K562 (cell line): ENCODE measurements around the gene LENG9. TPM values are rescaled to one million over a fixed set of nuclear protein-coding genes. Genes with fewer than 3 reads are reported as not detected.

ENCODE experiments used
- ARNT ChIP-seq, 2 experiments: fragments of 450-650 bp; IDR thresholded peaks; 2 replicates each; pipeline ENCODE4 v1.6.1; 2016; ENCODE audit warnings: mild to moderate bottlenecking in 1 of 2
- DACH1 ChIP-seq: fragments of 450-650 bp; IDR thresholded peaks from 2 replicates; pipeline ENCODE4 v1.6.1; 2018; ENCODE audit not compliant: partially characterized antibody
- FOXK2 ChIP-seq, 2 experiments: fragments of 450-650 bp; IDR thresholded peaks in 1 of 2; conservative IDR thresholded peaks in 1 of 2; 2 replicates each; pipeline ENCODE4 v1.6.1; 2016; ENCODE audit warnings: low read depth in 2 of 2, mild to moderate bottlenecking in 1 of 2
- JUND ChIP-seq, 2 experiments: IDR thresholded peaks; 2 replicates in 1 of 2; 3 replicates in 1 of 2; pipeline ENCODE4 v1.6.1; 2011; ENCODE audit warnings: borderline replicate concordance in 2 of 2, low read depth in 2 of 2, low read length in 2 of 2, improper control_type of control experiment in 1 of 2, missing biosample characterization in 1 of 2, missing genetic modification characterization in 1 of 2, missing genetic modification reagents in 1 of 2
- MECOM ChIP-seq: fragments of 250-450 bp; sonication (Bioruptor Pico); IDR thresholded peaks from 2 replicates; pipeline ENCODE4 v1.8.0; 2022; ENCODE audit warnings: inconsistent platforms
- NFE2 ChIP-seq: IDR thresholded peaks from 2 replicates; pipeline ENCODE4 v1.6.1; 2014; ENCODE audit warnings: antibody characterized with exemption, low read depth
- PCBP2 ChIP-seq: fragments of 200-400 bp; formaldehyde crosslinking; IDR thresholded peaks from 2 replicates; pipeline ENCODE4 v1.6.1; 2018; ENCODE audit warnings: low read length, low read depth, mild to moderate bottlenecking, moderate library complexity; ENCODE audit not compliant: poor library complexity, severe bottlenecking
- POLR2G ChIP-seq: fragments of 200-400 bp; formaldehyde crosslinking; IDR thresholded peaks from 2 replicates; pipeline ENCODE4 v1.6.1; 2017; ENCODE audit warnings: low read depth, mild to moderate bottlenecking, antibody characterized with exemption, low read length, moderate library complexity
- POU5F1 ChIP-seq: fragments of 150-350 bp; IDR thresholded peaks from 2 replicates; pipeline ENCODE4 v1.6.1; 2014; ENCODE audit warnings: borderline replicate concordance, low read length, low read depth, mild to moderate bottlenecking; ENCODE audit not compliant: partially characterized antibody
- PPARD ChIP-seq: fragments of 250-450 bp; sonication (Bioruptor Pico); IDR thresholded peaks from 2 replicates; pipeline ENCODE4 v1.8.0; 2022; ENCODE audit warnings: inconsistent platforms, mild to moderate bottlenecking, moderate library complexity
- SMAD1 ChIP-seq: fragments of 150-350 bp; IDR thresholded peaks from 2 replicates; pipeline ENCODE4 v1.6.1; 2014; ENCODE audit warnings: low read length, low read depth; ENCODE audit not compliant: partially characterized antibody
- SMARCA4 ChIP-seq: fragments of 450-650 bp; IDR thresholded peaks from 2 replicates; pipeline ENCODE4 v1.6.1; 2016
- SMARCC2 ChIP-seq: fragments of 450-650 bp; IDR thresholded peaks from 2 replicates; pipeline ENCODE4 v1.6.1; 2017; ENCODE audit warnings: antibody characterized with exemption, moderate library complexity, mild to moderate bottlenecking, low read depth
- SRSF3 ChIP-seq: fragments of 200-400 bp; formaldehyde crosslinking; IDR thresholded peaks from 2 replicates; pipeline ENCODE4 v1.6.1; 2016; ENCODE audit warnings: mild to moderate bottlenecking, low read length, moderate library complexity; ENCODE audit not compliant: insufficient read depth
- TOE1 ChIP-seq, 2 experiments: fragments of 450-650 bp in 1 of 2; sonication (generic) in 1 of 2; formaldehyde crosslinking in 1 of 2; IDR thresholded peaks; 2 replicates each; pipeline versions ENCODE4 v1.7.1 to v1.8.0; 2016 to 2022; ENCODE audit warnings: borderline replicate concordance in 2 of 2, mild to moderate bottlenecking in 2 of 2, antibody characterized with exemption in 1 of 2, inconsistent platforms in 1 of 2, low read depth in 1 of 2, missing genetic modification reagents in 1 of 2, moderate library complexity in 1 of 2
- XRCC3 ChIP-seq: fragments of 450-650 bp; IDR thresholded peaks from 2 replicates; pipeline ENCODE4 v1.6.1; 2017; ENCODE audit warnings: mild to moderate bottlenecking, moderate library complexity
- ZNF184 ChIP-seq: sonication (generic); formaldehyde crosslinking; IDR thresholded peaks from 2 replicates; pipeline ENCODE4 v1.5.0; 2020; ENCODE audit warnings: missing genetic modification reagents
- ZNF197 ChIP-seq: fragments of 200-800 bp; sonication (Bioruptor generic); IDR thresholded peaks from 2 replicates; pipeline ENCODE4 v1.6.1; 2016; ENCODE audit warnings: low read depth, missing genetic modification characterization, missing compliant biosample characterization
- ZNF217 ChIP-seq: sonication (generic); formaldehyde crosslinking; IDR thresholded peaks from 2 replicates; pipeline ENCODE4 v1.8.0; 2022; ENCODE audit warnings: mild to moderate bottlenecking, missing genetic modification reagents
- ZNF224 ChIP-seq: sonication (generic); formaldehyde crosslinking; IDR thresholded peaks from 2 replicates; pipeline ENCODE4 v1.8.0; 2022; ENCODE audit warnings: mild to moderate bottlenecking, missing genetic modification reagents
- ZNF512 ChIP-seq: IDR thresholded peaks from 2 replicates; pipeline ENCODE4 v1.6.1; 2016; ENCODE audit warnings: missing genetic modification characterization, missing compliant biosample characterization
- ZNF785 ChIP-seq: fragments of 250-450 bp; sonication (Bioruptor Pico); IDR thresholded peaks from 2 replicates; pipeline ENCODE4 v1.4.0; 2020; ENCODE audit warnings: mild to moderate bottlenecking
- polyA plus RNA-seq, 8 experiments: library from polyadenylated mRNA; depleted of rRNA in 4 of 8; stranded (reverse) in 5 of 8; unstranded in 3 of 8; fragments of >200 nt; fragmentation: Nextera tagmentation in 2 of 8; fragmentation: Illumina TruSeq in 1 of 8; extraction: Ambion mirVana in 2 of 8; extraction: Trizol in 1 of 8; gene quantifications; 2 replicates each; pipeline versions ENCODE4 v1.2.1 to v1.2.3, GENCODE V29; 2011 to 2014; ENCODE audit warnings: inconsistent platforms in 1 of 8, missing spikeins in 1 of 8
- total RNA-seq, 7 experiments: library from RNA; depleted of rRNA in 6 of 7; stranded (reverse); fragments of >200 nt in 6 of 7; fragmentation: Illumina TruSeq in 2 of 7; extraction: Trizol in 2 of 7; gene quantifications; 2 replicates each; pipeline versions ENCODE4 v1.2.1 to v1.2.3, GENCODE V29; 2011 to 2021; ENCODE audit warnings: low replicate concordance in 1 of 7
- TF ChIP-seq, protein P1 (sequence below): fragments of 250-450 bp; sonication (Bioruptor Pico); IDR thresholded peaks from 2 replicates; pipeline ENCODE4 v1.8.0; 2021; ENCODE audit warnings: mild to moderate bottlenecking, moderate library complexity

LENG9 gene
- total and polyA plus RNA-seq, 9 of the 15 experiments (the other 6 are each of a cell fraction or from before 2014, with no cell fraction given): 0.06 to 0.64 (median 0.33) TPM; not detected in 1

DNA sequence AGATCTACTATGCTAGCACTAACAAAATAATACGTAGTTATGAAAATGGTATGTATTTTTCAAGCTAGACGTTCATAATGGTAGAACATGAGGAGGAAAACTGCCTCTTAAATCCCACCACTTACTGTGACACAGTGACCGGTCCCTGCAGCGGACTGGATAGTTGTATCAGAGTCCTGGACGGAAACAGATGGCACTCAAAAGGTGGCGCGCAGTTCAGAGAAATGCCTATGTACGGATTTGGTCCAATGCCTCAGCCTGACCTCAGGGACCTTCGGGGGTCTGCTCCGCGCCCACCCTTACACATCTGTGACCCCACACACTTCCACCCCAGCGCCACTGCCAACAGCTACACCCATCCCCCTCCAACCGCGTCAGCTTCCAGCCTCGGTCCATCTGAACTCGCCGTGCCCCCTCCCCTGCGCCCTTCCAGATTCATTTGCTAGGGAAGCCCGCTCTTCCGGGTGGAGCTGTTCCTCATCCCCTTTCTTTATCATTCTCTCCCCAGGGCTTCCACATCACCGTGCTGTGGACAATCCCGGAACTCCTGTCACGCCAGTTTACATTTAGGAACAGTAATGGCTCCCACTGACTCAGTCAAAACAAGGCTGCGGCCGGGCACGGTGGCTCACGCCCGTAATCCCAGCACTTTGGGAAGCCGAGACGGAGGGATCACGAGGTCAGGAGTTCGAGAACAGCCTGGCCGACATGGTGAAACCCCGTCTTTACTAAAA, 15.4 kb downstream of the LENG9 start (continued):
- TF ChIP-seq SMARCC2 (no peak; the same call in 1 of the 2 replicates), ZNF217 (CRISPR knock-in tag) (no peak), XRCC3 (no peak), SRSF3 (no peak), ZNF184 (CRISPR knock-in tag) (no peak), MECOM (CRISPR knock-in tag) (no peak), SMAD1 (no peak), FOXK2 (conservative IDR thresholded peaks at IDR 0.05 in 1 of 2, IDR thresholded peaks at IDR 0.05 in 1 of 2; ENCODE audit: low read depth in 2 of 2) (0 out of 4 replicates have a peak, but pooled peaks of 1 of the 2 experiments have one; percentile 33), POLR2G (no peak), DACH1 (no peak), PCBP2 (no peak), ZNF224 (no peak), POU5F1 (no peak), ARNT (IDR thresholded peaks at IDR 0.05) (peak in 1 of 2 experiments; percentile 72; a peak in 2 of 4 replicates), ZNF785 (CRISPR knock-in tag) (no peak), JUND (IDR thresholded peaks at IDR 0.05; ENCODE audit: borderline replicate concordance, low read depth, low read length) (0 out of 2 replicates have a peak, but pooled peaks have one; percentile 2), JUND (tag; IDR thresholded peaks at IDR 0.05; ENCODE audit: borderline replicate concordance, low read depth, low read length) (no peak; the same call in 2 of the 3 replicates), NFE2 (no peak), ZNF197 (CRISPR knock-in tag) (no peak), ZNF512 (no peak), SMARCA4 (peak; percentile 50; the same call in 1 of the 2 replicates), TOE1 (IDR thresholded peaks at IDR 0.05; ENCODE audit: borderline replicate concordance) (no peak), TOE1 (CRISPR knock-in tag; IDR thresholded peaks at IDR 0.05; ENCODE audit: borderline replicate concordance, low read depth) (no peak), PPARD (no peak)
- TF ChIP-seq, protein P1, sequence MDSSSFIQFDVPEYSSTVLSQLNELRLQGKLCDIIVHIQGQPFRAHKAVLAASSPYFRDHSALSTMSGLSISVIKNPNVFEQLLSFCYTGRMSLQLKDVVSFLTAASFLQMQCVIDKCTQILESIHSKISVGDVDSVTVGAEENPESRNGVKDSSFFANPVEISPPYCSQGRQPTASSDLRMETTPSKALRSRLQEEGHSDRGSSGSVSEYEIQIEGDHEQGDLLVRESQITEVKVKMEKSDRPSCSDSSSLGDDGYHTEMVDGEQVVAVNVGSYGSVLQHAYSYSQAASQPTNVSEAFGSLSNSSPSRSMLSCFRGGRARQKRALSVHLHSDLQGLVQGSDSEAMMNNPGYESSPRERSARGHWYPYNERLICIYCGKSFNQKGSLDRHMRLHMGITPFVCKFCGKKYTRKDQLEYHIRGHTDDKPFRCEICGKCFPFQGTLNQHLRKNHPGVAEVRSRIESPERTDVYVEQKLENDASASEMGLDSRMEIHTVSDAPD (CRISPR knock-in tag): no peak
